Spinal cord (tissue), 10 donors: Measurements from ENCODE around the gene DYNLT2B. TPM values are rescaled to one million over a fixed set of nuclear protein-coding genes. Genes with fewer than 3 reads are reported as not detected.
"Not testable (repeated sequence)": the region's sequence is repeated elsewhere in the genome, so short reads cannot be mapped to it uniquely, and the experiment has no call there.

Experiments
- DNase-seq, 6 donors: peaks; one replicate each; pipeline versions ENCODE4 v3.0.0 to v3.0.0-alpha.2; 2013 to 2015; ENCODE audit warnings: low spot score in 6 of 6, low read depth in 4 of 6
- H3K27ac ChIP-seq: one replicate; pipeline ENCODE4 v1.5.1; 2013; ENCODE audit warnings: low read depth, low read length, control low read depth
- H3K27me3 ChIP-seq: one replicate; pipeline ENCODE4 v1.6.1; 2013; ENCODE audit warnings: low read length; ENCODE audit not compliant: control insufficient read depth, insufficient read depth
- H3K36me3 ChIP-seq: one replicate; pipeline ENCODE4 v1.6.1; 2013; ENCODE audit warnings: low read length; ENCODE audit not compliant: control insufficient read depth, insufficient read depth
- H3K4me1 ChIP-seq: one replicate; pipeline ENCODE4 v1.6.1; 2013; ENCODE audit warnings: low read length; ENCODE audit not compliant: control insufficient read depth, insufficient read depth
- H3K4me3 ChIP-seq: one replicate; pipeline ENCODE4 v1.5.1; 2013; ENCODE audit warnings: low read depth, low read length, control low read depth
- H3K9me3 ChIP-seq: one replicate; pipeline ENCODE4 v1.6.1; 2013; ENCODE audit warnings: low read length; ENCODE audit not compliant: control insufficient read depth, insufficient read depth
- WGBS: methylation state at CpG from one replicate; pipeline ENCODE4 v1.1.5; 2013; ENCODE audit warnings: missing lambda C conversion rate; ENCODE audit not compliant: insufficient coverage; 5-methylcytosine and 5-hydroxymethylcytosine counted together
- polyA plus RNA-seq, 2 donors: library from polyadenylated mRNA; unstranded; fragments of 120-200 nt; gene quantifications; one replicate each; pipeline ENCODE4 v1.2.1, GENCODE V29; 2013; ENCODE audit not compliant: insufficient read length in 2 of 2
- total RNA-seq, 2 donors: library from RNA; depleted of rRNA in 1 of 2; stranded (reverse); fragments of 120-200 nt in 1 of 2; fragments of >200 nt in 1 of 2; gene quantifications; one replicate each; pipeline versions ENCODE4 v1.2.3 to v1.2.4, GENCODE V29; 2013 to 2014
- donor health status: healthy.

The DYNLT2B gene
- total and polyA plus RNA-seq, 4 donors = 7.9 to 76.7 (median 50.3) TPM

DNA sequence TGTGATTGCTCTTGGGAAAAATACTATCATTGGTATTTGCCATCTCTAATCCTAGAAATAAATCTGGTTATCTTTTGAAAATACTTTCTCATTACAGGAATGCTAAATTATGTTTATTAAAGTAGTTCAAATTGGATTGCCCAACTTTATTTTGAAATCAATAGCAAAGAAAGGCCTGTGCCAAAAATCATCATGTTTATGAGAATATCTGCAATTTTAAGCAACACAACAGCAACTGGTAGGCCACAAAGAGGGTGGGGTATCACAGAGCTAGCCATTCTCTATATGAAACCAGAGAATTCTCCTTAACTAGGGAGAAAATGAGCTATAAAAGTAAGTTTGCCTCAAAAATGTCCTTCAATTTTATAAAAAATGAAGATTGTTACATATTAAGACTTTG lies 32.0 kb upstream of the DYNLT2B start:
- Histone ChIP-seq H3K4me3 (no peak overlapping the region), H3K27ac (no peak overlapping the region), H3K27me3 (no peaks in the 10 kb centered on the region), H3K4me1 (no peaks in the 10 kb centered on the region), H3K9me3 (no peaks in the 10 kb centered on the region), H3K36me3 (no peaks in the 10 kb centered on the region)
- no peak for DNase-seq

DNA sequence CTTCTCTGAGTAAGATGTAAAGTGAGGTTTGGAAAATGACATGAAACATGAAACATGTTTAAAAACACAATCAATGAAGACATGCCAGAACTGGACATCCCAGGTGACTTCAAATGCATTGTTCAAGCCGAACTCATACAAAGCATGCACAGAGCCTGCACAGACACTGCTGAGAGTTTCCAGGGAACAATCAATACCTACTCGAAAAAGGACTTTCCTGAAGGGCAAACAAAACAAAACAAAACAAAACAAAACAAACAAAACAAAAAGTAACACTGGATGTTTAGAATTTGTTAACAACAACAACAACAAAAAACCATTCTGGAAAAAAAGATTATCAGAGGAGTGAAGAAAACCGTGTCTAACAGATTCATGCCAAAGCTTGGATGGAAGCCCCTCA lies 30.7 kb upstream of the DYNLT2B start:
- Histone ChIP-seq H3K36me3 (no peaks in the 10 kb centered on the region), H3K27me3 (no peaks in the 10 kb centered on the region), H3K4me3 (no peak overlapping the region), H3K4me1 (no peaks in the 10 kb centered on the region), H3K27ac (no peak overlapping the region), H3K9me3 (no peaks in the 10 kb centered on the region)
- DNase-seq = no peak
- WGBS = 100% methylated on average over 1 of the region's 3 CpGs

DNA sequence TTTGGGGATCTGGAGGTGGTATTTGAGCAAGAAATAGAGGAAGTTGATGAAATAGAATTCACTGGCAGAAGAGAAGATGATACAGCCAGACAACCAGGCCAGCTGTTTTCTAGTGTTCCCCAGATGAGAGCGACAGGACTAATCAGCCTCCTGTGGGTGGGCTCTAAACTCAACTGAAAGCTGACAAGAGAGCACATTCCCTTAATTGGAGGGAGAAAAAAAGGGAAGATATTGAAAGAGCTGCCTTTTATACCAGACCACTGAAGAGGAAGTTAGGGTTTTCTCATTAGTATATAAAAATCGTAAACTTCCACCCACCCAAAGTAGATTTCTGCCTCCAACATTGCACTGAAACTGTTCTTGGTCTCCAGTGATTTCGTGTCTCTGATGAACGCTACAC lies 26.6 kb upstream of the DYNLT2B start:
- no peaks in the 10 kb centered on the region for H3K36me3 ChIP-seq
- DNase-seq = no peak
- H3K4me3 ChIP-seq = no peak overlapping the region
- H3K27ac ChIP-seq = no peak overlapping the region
- H3K27me3 ChIP-seq = no peaks in the 10 kb centered on the region
- H3K9me3 ChIP-seq = no peaks in the 10 kb centered on the region
- H3K4me1 ChIP-seq = no peaks in the 10 kb centered on the region
- 83% methylated on average over 2 of the region's 4 CpGs for WGBS

DNA sequence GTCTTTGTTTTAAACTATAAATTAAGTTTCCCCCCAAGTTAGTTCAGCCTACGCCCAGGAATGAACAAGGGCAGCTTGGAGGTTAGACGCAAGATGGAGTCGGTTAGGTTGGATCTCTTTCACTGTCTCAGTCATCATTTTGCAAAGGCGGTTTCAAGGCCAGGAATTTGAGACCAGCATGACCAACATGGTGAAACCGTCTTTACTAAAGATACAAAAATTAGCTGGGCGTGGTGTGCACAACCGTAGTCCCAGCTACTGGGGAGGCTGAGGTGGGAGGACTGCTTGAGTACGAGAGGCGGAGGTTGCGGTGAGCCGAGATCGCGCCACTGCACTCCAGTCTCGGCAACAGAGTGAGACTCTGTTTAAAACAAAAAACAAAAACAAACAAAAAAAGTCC lies 25.9 kb upstream of the DYNLT2B start:
- H3K4me1 ChIP-seq, DNase-seq, H3K9me3 ChIP-seq, H3K36me3 ChIP-seq, H3K4me3 ChIP-seq, H3K27me3 ChIP-seq, H3K27ac ChIP-seq: not testable (repeated sequence)
- 97% methylated on average over 11 of the region's 14 CpGs for WGBS

DNA sequence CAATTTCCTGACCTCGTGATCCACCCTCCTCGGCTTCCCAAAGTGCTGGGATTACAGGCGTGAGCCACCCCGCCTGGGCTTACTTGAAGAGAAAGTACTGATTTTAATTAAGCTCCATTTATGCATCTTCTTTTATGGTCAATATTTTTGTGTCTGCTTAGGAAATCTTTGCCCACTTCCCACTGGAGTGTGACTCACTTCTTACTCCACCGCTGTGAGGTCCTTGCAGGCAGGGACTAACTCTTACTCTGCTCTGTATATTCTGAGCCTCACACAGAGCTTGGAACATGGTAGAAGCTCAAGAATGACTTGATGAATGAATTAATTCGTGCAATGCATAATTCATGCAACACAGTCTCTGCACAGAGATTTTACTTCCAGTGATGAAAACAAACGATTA lies 23.1 kb upstream of the DYNLT2B start:
- no peak for DNase-seq
- Histone ChIP-seq H3K4me3 (no peak overlapping the region), H3K27ac (no peak overlapping the region), H3K36me3 (no peaks in the 10 kb centered on the region), H3K9me3 (no peaks in the 10 kb centered on the region), H3K4me1 (no peaks in the 10 kb centered on the region), H3K27me3 (no peaks in the 10 kb centered on the region)
- WGBS = 100% methylated on average over 1 of the region's 7 CpGs

DNA sequence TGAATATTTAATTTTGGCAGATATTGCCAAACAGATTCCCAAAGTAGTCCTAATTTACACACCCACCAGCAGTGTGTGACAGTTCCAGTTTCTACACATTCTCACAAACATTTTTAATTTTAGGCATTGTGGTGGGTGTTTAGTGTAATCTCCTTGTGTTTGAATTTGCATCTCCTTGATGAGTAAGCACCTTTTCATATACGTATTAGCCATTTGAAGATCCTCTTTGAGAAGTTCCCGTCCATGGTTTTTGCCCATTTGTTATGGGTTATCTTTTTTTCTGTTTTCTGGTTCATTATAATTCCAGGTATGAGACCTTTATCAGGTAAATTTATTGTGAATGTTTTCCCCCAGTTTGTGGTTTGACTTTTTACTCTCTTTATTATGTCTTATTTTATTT lies 22.4 kb upstream of the DYNLT2B start:
- no peak for DNase-seq
- H3K4me1 ChIP-seq = no peaks in the 10 kb centered on the region
- H3K36me3 ChIP-seq = no peaks in the 10 kb centered on the region
- H3K27me3 ChIP-seq = no peaks in the 10 kb centered on the region
- no peak overlapping the region for H3K4me3 ChIP-seq
- H3K9me3 ChIP-seq = no peaks in the 10 kb centered on the region
- H3K27ac ChIP-seq = no peak overlapping the region
- no CpG with 5 or more reads among the region's 2 CpGs for WGBS

DNA sequence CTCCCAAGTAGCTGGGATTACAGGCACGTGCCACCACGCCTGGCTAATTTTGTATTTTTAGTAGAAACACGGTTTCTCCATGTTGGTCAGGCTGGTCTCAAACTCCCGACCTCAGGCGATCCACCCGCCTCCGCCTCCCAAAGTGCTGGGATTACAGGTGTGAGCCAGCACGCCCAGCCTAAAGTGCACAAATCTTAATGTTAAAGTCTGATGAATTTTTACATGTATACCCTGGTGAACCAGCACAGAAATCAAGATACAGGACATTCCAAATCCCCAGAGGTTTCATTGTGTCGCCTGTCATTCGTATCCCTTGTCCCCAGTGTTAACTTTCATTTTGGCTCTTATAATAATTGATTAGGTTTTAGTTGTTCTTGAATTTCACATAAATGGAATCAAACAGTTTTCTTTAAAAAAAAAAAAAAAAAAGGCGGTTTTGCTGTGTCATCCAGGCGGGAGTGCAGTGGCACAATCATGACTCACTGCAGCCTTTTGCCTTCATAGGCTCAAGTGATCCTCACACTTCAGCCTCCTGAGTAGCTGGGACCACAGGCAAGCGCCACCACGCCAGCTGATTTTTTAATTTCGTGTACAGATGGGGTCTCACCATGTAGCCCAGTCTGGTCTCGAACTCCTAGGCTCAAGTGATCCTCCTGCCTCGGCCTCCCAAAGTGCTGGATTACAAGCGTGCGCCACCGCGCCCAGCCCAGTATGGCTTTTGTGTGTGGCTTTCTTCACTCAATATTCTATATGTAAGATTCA lies 21.6 kb upstream of the DYNLT2B start:
- H3K4me1 ChIP-seq = no peaks in the 10 kb centered on the region
- H3K4me3 ChIP-seq = no peak overlapping the region
- no peak overlapping the region for H3K27ac ChIP-seq
- H3K36me3 ChIP-seq = no peaks in the 10 kb centered on the region
- H3K9me3 ChIP-seq = no peaks in the 10 kb centered on the region
- WGBS = 95% methylated on average over 10 of the region's 21 CpGs
- H3K27me3 ChIP-seq = no peaks in the 10 kb centered on the region
- DNase-seq = no peak

DNA sequence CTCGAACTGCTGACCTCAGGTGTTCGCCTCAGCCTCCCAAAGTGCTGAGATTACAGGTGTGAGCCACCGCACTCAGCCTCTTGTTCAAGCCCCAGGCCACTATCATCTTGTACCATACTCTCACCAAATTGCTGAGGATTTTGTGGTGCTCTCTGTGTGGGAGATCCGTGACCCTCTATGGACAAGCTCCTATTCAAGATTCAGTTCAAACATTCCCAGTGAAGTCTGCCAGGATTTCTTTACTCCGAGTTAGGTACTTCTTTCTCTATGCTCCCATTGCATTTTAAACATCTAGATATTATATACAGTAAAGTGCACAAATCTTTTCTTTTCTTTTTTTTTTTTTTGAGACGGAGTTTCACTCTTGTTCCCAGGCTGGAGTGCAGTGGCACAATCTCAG lies 21.0 kb upstream of the DYNLT2B start:
- H3K9me3 ChIP-seq = no peaks in the 10 kb centered on the region
- H3K36me3 ChIP-seq = no peaks in the 10 kb centered on the region
- no peak overlapping the region for H3K27ac ChIP-seq
- H3K4me1 ChIP-seq = no peaks in the 10 kb centered on the region
- H3K4me3 ChIP-seq = no peak overlapping the region
- DNase-seq = no peak
- H3K27me3 ChIP-seq = no peaks in the 10 kb centered on the region
- WGBS = 100% methylated on average over 3 of the region's 6 CpGs

DNA sequence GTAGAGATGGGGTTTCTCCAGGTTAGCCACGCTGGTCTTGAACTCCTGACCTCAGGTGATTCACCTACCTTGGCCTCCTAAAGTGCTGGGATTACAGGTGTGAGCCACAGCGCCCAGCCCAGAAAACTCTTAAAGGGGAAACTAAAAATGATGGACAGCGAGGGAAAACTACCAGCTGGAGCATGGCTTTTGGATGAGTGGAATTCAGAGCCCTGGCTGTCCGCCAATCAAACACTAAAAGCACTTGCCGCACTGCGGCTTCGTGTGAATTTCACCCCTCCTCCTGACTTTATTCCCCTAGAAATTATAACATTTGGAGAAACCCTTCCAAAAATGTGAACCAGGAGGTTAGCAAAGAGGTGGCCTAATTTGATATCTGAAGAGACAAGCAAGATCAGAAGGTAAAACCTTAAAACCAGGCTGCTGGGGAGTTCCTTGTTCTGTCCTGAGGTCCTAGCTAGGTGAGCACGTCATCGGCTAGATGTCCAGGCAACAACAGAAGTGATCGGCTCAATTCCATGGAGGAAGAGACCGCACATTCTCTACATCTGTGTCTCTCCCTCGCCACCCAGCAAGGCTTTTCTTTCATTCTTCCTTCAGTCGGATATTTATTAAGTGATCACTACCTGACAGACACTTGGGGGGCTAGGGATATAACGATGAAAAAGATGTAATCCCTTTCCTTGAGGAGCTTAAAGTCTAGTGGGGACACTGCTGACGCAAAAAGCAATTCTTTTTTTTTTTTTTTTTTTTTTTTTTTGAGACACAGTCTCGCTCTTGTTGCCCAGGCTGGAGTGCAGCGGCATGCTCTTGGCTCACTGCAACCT lies 18.5 kb upstream of the DYNLT2B start:
- no peak for DNase-seq
- Histone ChIP-seq H3K27me3 (no peaks in the 10 kb centered on the region), H3K9me3 (no peaks in the 10 kb centered on the region), H3K4me1 (no peaks in the 10 kb centered on the region), H3K36me3 (no peaks in the 10 kb centered on the region), H3K4me3 (no peak overlapping the region), H3K27ac (no peak overlapping the region)
- WGBS = 89% methylated on average over 6 of the region's 17 CpGs

DNA sequence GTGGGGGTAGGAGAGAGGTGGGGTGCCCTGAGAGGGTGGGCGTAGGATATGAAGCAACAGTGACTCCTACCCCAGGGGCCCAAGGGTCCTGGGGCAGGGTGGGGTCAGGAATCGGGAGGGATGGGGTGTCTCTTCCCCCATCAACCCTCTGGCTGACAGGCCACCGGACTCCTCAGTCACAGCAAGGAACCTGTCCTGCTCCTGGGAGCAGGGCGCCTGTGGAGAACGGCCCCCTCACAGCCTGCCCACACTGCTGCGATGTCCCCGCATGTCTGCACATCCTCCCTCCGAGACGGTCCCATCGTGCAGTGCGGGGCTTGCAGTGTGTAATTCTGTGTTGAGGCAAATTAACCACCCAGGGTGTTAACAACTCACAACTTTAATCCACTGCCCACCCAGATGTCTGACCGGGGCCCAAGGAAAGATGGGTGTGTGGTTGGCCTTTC lies 17.5 kb upstream of the DYNLT2B start:
- 67% methylated on average over 4 of the region's 12 CpGs for WGBS
- H3K9me3 ChIP-seq = no peaks in the 10 kb centered on the region

More for the DNA sequence above, 17.5 kb upstream of the DYNLT2B start:
- H3K27ac ChIP-seq = no peak overlapping the region
- H3K36me3 ChIP-seq = no peaks in the 10 kb centered on the region
- no peak overlapping the region for H3K4me3 ChIP-seq
- H3K27me3 ChIP-seq = no peaks in the 10 kb centered on the region
- DNase-seq = no peak
- H3K4me1 ChIP-seq = no peaks in the 10 kb centered on the region
